IMR-90 (cell line): Measurements from ENCODE around the gene SCYGR8. TPM values are rescaled to one million over a fixed set of nuclear protein-coding genes. Genes with fewer than 3 reads are reported as not detected.

ENCODE experiments used
- ATAC-seq: fragments of 200-7000 bp; cut with Tn5 transposase; 2 replicates; pipeline ENCODE4 v1.9.1; 2020; ENCODE audit warnings: low read depth, mild to moderate bottlenecking, moderate library complexity
- BruUV-seq: library from RNA; stranded (reverse); fragments of 400-500 nt; replicated peaks from 2 replicates; lab custom pipeline; 2021; lab: Mats Ljungman, UMichigan
- CTCF ChIA-PET: fragments of 300-600 bp; formaldehyde crosslinking; extraction: SDS; loops from one replicate; lab custom pipeline; 2021; ENCODE audit warnings: antibody characterized with exemption; lab: Yijun Ruan, JAX
- POLR2A ChIA-PET: fragments of 300-600 bp; sonication (Branson Sonifier 250); formaldehyde crosslinking; loops from one replicate; lab custom pipeline; 2022; ENCODE audit warnings: antibody characterized with exemption; ENCODE audit not compliant: unreplicated experiment; lab: Charles Lee
- DNase-seq: peaks from one replicate; pipeline ENCODE4 v3.0.0; 2013
- H2AFZ ChIP-seq: replicated peaks from 2 replicates; pipeline ENCODE3; 2013; ENCODE audit warnings: low read length, mild to moderate bottlenecking; ENCODE audit not compliant: poor library complexity
- H2AK5ac ChIP-seq: 2 replicates; pipeline ENCODE4 v1.6.1; 2013; ENCODE audit warnings: low read depth, low read length, inconsistent platforms
- H2AK9ac ChIP-seq: replicated peaks from 2 replicates; pipeline ENCODE3; 2013; ENCODE audit warnings: mild to moderate bottlenecking, low read depth, low read length, moderate library complexity; ENCODE audit not compliant: poor library complexity
- H2BK120ac ChIP-seq: 2 replicates; pipeline ENCODE4 v1.6.1; 2013; ENCODE audit warnings: low read depth, low read length, inconsistent platforms
- H2BK15ac ChIP-seq: 3 replicates; pipeline ENCODE4 v1.6.1; 2013; ENCODE audit warnings: low read depth, low read length, inconsistent platforms
- H2BK20ac ChIP-seq: 2 replicates; pipeline ENCODE4 v1.6.1; 2013; ENCODE audit warnings: low read depth, mild to moderate bottlenecking, inconsistent platforms, low read length, moderate library complexity
- H2BK5ac ChIP-seq: 2 replicates; pipeline ENCODE4 v1.6.1; 2013; ENCODE audit warnings: mild to moderate bottlenecking, low read depth, low read length, inconsistent platforms; ENCODE audit not compliant: poor library complexity, severe bottlenecking
- H3K14ac ChIP-seq: replicated peaks from 2 replicates; pipeline ENCODE4 v1.6.1; 2013; ENCODE audit warnings: low read depth, low read length, inconsistent platforms
- H3K18ac ChIP-seq: 2 replicates; pipeline ENCODE4 v1.6.1; 2013; ENCODE audit warnings: low read depth, low read length, control low read depth
- H3K23ac ChIP-seq: 2 replicates; pipeline ENCODE4 v1.6.1; 2013; ENCODE audit warnings: low read depth, low read length, inconsistent platforms
- H3K27ac ChIP-seq: 2 replicates; pipeline ENCODE4 v1.5.1; 2013; ENCODE audit warnings: mild to moderate bottlenecking, control low read depth, low read length; ENCODE audit not compliant: insufficient read depth
- H3K27me3 ChIP-seq: 2 replicates; pipeline ENCODE4 v1.6.1; 2013; ENCODE audit warnings: low read length; ENCODE audit not compliant: control insufficient read depth, insufficient read depth
- H3K36me3 ChIP-seq: 2 replicates; pipeline ENCODE4 v1.6.1; 2013; ENCODE audit warnings: low read length, mixed read lengths; ENCODE audit not compliant: control insufficient read depth, insufficient read depth
- H3K4ac ChIP-seq: 2 replicates; pipeline ENCODE4 v1.6.1; 2013; ENCODE audit warnings: low read depth, low read length, inconsistent platforms
- H3K4me1 ChIP-seq: 2 replicates; pipeline ENCODE4 v1.6.1; 2013; ENCODE audit warnings: low read length, mixed read lengths; ENCODE audit not compliant: control insufficient read depth, insufficient read depth
- H3K4me2 ChIP-seq: 2 replicates; pipeline ENCODE4 v1.6.1; 2013; ENCODE audit warnings: low read depth, mild to moderate bottlenecking, control low read depth, low read length, moderate library complexity
- H3K4me3 ChIP-seq: 2 replicates; pipeline ENCODE4 v1.5.1; 2013; ENCODE audit warnings: low read depth, mild to moderate bottlenecking, control low read depth, low read length, moderate library complexity; ENCODE audit not compliant: insufficient read depth
- H3K56ac ChIP-seq: 2 replicates; pipeline ENCODE4 v1.6.1; 2013; ENCODE audit warnings: low read length, inconsistent platforms; ENCODE audit not compliant: insufficient read depth; ENCODE audit errors: extremely low read depth
- H3K79me1 ChIP-seq, 2 experiments: 2 replicates each; pipeline ENCODE4 v1.6.1; 2013; ENCODE audit warnings: low read length in 2 of 2, inconsistent platforms in 1 of 2, low read depth in 1 of 2
- H3K9ac ChIP-seq: 2 replicates; pipeline ENCODE4 v1.6.1; 2013; ENCODE audit warnings: low read depth, low read length, control low read depth
- H3K9me1 ChIP-seq: 2 replicates; pipeline ENCODE4 v1.6.1; 2013; ENCODE audit warnings: low read length, inconsistent platforms; ENCODE audit not compliant: insufficient read depth
- H3K9me3 ChIP-seq: 2 replicates; pipeline ENCODE4 v1.6.1; 2013; ENCODE audit warnings: low read length; ENCODE audit not compliant: control insufficient read depth, insufficient read depth
- H4K20me1 ChIP-seq: 2 replicates; pipeline ENCODE4 v1.6.1; 2013; ENCODE audit warnings: low read length, inconsistent platforms; ENCODE audit not compliant: insufficient read depth
- H4K5ac ChIP-seq: 2 replicates; pipeline ENCODE4 v1.6.1; 2013; ENCODE audit warnings: mild to moderate bottlenecking, low read depth, low read length, control low read depth
- H4K8ac ChIP-seq, 2 experiments: 2 replicates each; pipeline ENCODE4 v1.6.1; 2013; ENCODE audit warnings: low read depth in 2 of 2, low read length in 2 of 2, control low read depth in 1 of 2, inconsistent platforms in 1 of 2
- H4K91ac ChIP-seq: 2 replicates; pipeline ENCODE4 v1.6.1; 2013; ENCODE audit warnings: low read depth, low read length, inconsistent platforms; ENCODE audit not compliant: insufficient read depth
- BHLHE40 ChIP-seq: fragments of 150-350 bp; IDR thresholded peaks from 2 replicates; pipeline ENCODE4 v1.6.1; 2016; ENCODE audit warnings: mild to moderate bottlenecking, low read depth, low read length
- CEBPB ChIP-seq: IDR thresholded peaks from 2 replicates; pipeline ENCODE4 v1.6.1; 2012; ENCODE audit warnings: low read depth, low read length, improper control_type of control experiment
- CHD1 ChIP-seq: IDR thresholded peaks from 2 replicates; pipeline ENCODE4 v1.6.1; 2012; ENCODE audit warnings: low read depth, low read length, improper control_type of control experiment
- CTCF ChIP-seq: conservative IDR thresholded peaks from 2 replicates; pipeline ENCODE4 v1.5.1; 2012; ENCODE audit warnings: mild to moderate bottlenecking, low read depth, low read length, improper control_type of control experiment
- ELK1 ChIP-seq: fragments of 150-350 bp; IDR thresholded peaks from 2 replicates; pipeline ENCODE4 v1.6.1; 2016; ENCODE audit warnings: low read depth, mild to moderate bottlenecking, low read length, moderate library complexity, borderline replicate concordance
- FOS ChIP-seq: fragments of 150-350 bp; IDR thresholded peaks from 2 replicates; pipeline ENCODE4 v1.6.1; 2016; ENCODE audit warnings: low read depth, low read length
- MAFK ChIP-seq: IDR thresholded peaks from 2 replicates; pipeline ENCODE4 v1.6.1; 2012; ENCODE audit warnings: low read depth, low read length, improper control_type of control experiment
- MAZ ChIP-seq: IDR thresholded peaks from 2 replicates; pipeline ENCODE4 v1.6.1; 2012; ENCODE audit warnings: low read depth, mild to moderate bottlenecking, low read length, improper control_type of control experiment, moderate library complexity, borderline replicate concordance
- MXI1 ChIP-seq: IDR thresholded peaks from 2 replicates; pipeline ENCODE4 v1.6.1; 2012; ENCODE audit warnings: low read depth, mild to moderate bottlenecking, low read length, moderate library complexity, borderline replicate concordance
- NFE2L2 ChIP-seq: fragments of 150-350 bp; IDR thresholded peaks from 2 replicates; pipeline ENCODE4 v1.6.1; 2016; ENCODE audit warnings: low read depth, mild to moderate bottlenecking, low read length
- POLR2A ChIP-seq: IDR thresholded peaks from 2 replicates; pipeline ENCODE4 v1.6.1; 2012; ENCODE audit warnings: mild to moderate bottlenecking, low read depth, low read length
- RAD21 ChIP-seq: IDR thresholded peaks from 2 replicates; pipeline ENCODE4 v1.6.1; 2012; ENCODE audit warnings: low read length, improper control_type of control experiment
- RCOR1 ChIP-seq: IDR thresholded peaks from 2 replicates; pipeline ENCODE4 v1.6.1; 2012; ENCODE audit warnings: mild to moderate bottlenecking, low read length, improper control_type of control experiment; ENCODE audit not compliant: insufficient replicate concordance
- RFX5 ChIP-seq: IDR thresholded peaks from 2 replicates; pipeline ENCODE4 v1.8.0; 2012; ENCODE audit warnings: low read depth, mild to moderate bottlenecking, low read length, moderate library complexity
- SMC3 ChIP-seq: fragments of 150-350 bp; IDR thresholded peaks from 2 replicates; pipeline ENCODE4 v1.6.1; 2016; ENCODE audit warnings: low read depth, mild to moderate bottlenecking, antibody characterized with exemption, low read length, moderate library complexity
- USF2 ChIP-seq: fragments of 150-350 bp; IDR thresholded peaks from 2 replicates; pipeline ENCODE4 v1.6.1; 2017; ENCODE audit warnings: mild to moderate bottlenecking, antibody characterized with exemption, low read length, low read depth
- WGBS, 2 experiments: methylation state at CpG; one replicate each; pipeline versions ENCODE4 v1.1.5 to v1.1.7; 2013; ENCODE audit warnings: missing lambda C conversion rate in 2 of 2; ENCODE audit not compliant: insufficient read length in 1 of 2; ENCODE audit errors: extremely low coverage in 2 of 2; 5-methylcytosine and 5-hydroxymethylcytosine counted together
- dilution Hi-C: fragments of 300-500 bp; cut with HindIII; formaldehyde crosslinking; loops from one replicate; pipeline ENCODE4 v1.14.3; 2018; ENCODE audit warnings: low sequenced_read_pairs; ENCODE audit not compliant: unreplicated experiment
- in situ Hi-C: fragments of 300-500 bp; cut with MboI; formaldehyde crosslinking; loops from 3 replicates; pipeline ENCODE4 v1.14.3; 2019; ENCODE audit warnings: low sequenced_read_pairs, inconsistent platforms, mixed read lengths
- intact Hi-C: fragments of 100-400 bp; cut with micrococcal nuclease; formaldehyde crosslinking; loops from 2 replicates; pipeline ENCODE4 v1.10.0; 2022
- polyA plus RNA-seq, 3 experiments: library from polyadenylated mRNA; depleted of rRNA; stranded (reverse); fragments of >200 nt; gene quantifications; 2 replicates each; pipeline ENCODE4 v1.2.3, GENCODE V29; 2012; ENCODE audit warnings: low replicate concordance in 1 of 3
- total RNA-seq: library from RNA; depleted of rRNA; stranded (reverse); fragments of >200 nt; gene quantifications from 2 replicates; pipeline ENCODE4 v1.2.3, GENCODE V29; 2012

The SCYGR8 gene
- total and polyA plus RNA-seq, 2 of the 4 experiments (the other 2 are of a cell fraction), result not detected

- Histone ChIP-seq H3K23ac (no peak overlapping the region), H3K18ac (no peak overlapping the region), H4K5ac (no peak overlapping the region), H3K9ac (no peak overlapping the region), H3K14ac (no peak overlapping the region), H3K27ac (no peak overlapping the region), H4K8ac (no peak overlapping the region), H2BK20ac (no peak overlapping the region), H2BK5ac (no peak overlapping the region), H2BK15ac (no peak overlapping the region), H2AK5ac (no peak overlapping the region), H3K4ac (no peak overlapping the region), H4K91ac (no peak overlapping the region), H2BK120ac (no peak overlapping the region), H3K9me1 (no peaks in the 10 kb centered on the region), H3K36me3 (no peaks in the 10 kb centered on the region), H3K4me2 (no peak overlapping the region), H3K9me3 (no peaks in the 10 kb centered on the region), H3K56ac (no peak overlapping the region), H4K20me1 (no peaks in the 10 kb centered on the region), H3K79me1 (no peaks in the 10 kb centered on the region), H3K4me3 (no peak overlapping the region), H2AK9ac (no peak overlapping the region), H3K27me3 (no peaks in the 10 kb centered on the region), H3K4me1 (no peaks in the 10 kb centered on the region), H2AFZ (no peak overlapping the region)
- intact Hi-C loops, result no loop called here
- in situ Hi-C loops, result no loop called here
- dilution Hi-C loops, result no loop called here
- TF ChIP-seq RFX5 (no peak), MXI1 (no peak), CEBPB (no peak), MAFK (no peak), RCOR1 (no peak), FOS (no peak), MAZ (no peak), CHD1 (no peak), BHLHE40 (no peak), ELK1 (no peak), POLR2A (no peak), NFE2L2 (no peak), CTCF (no peak), USF2 (no peak), SMC3 (no peak), RAD21 (no peak)
- WGBS, 2 experiments, result 10% methylated on average over 2 of the region's 14 CpGs; no CpG with 5 or more reads in 1 of the 2 experiments
- ChIA-PET CTCF (no interaction called here), POLR2A (no interaction called here)
- DNase-seq, result no peak
- no TSS peak for BruUV-seq
- no peak for ATAC-seq
These were observed 6.3 kb upstream of the SCYGR8 start for GRCh38 chr2:227739351-227739750.
